B cell (primary cell): Measurements from ENCODE around the gene PANK2. TPM values are rescaled to one million over a fixed set of nuclear protein-coding genes. Genes with fewer than 3 reads are reported as not detected.

Source experiments
- ATAC-seq: fragments of 200-7000 bp; cut with Tn5 transposase; one replicate; pipeline ENCODE4 v1.10.0; 2021; ENCODE audit warnings: low read depth, mild to moderate bottlenecking, moderate number of reproducible peaks, moderate library complexity
- CTCF ChIA-PET: fragments of 350-600 bp; sonication (Branson Sonifier 250); formaldehyde crosslinking; loops from one replicate; lab custom pipeline; 2021; ENCODE audit warnings: antibody characterized with exemption, inconsistent platforms; lab: Charles Lee
- POLR2A ChIA-PET: fragments of 350-600 bp; sonication (Branson Sonifier 250); formaldehyde crosslinking; loops from one replicate; lab custom pipeline; 2021; ENCODE audit warnings: antibody characterized with exemption; lab: Charles Lee
- DNase-seq: peaks from one replicate; pipeline ENCODE4 v3.0.0; 2013
- H2AFZ ChIP-seq: 2 replicates; pipeline ENCODE4 v1.6.1; 2012; ENCODE audit warnings: mild to moderate bottlenecking, low read depth, low read length; ENCODE audit not compliant: insufficient read depth, poor library complexity, severe bottlenecking
- H3K27ac ChIP-seq, 2 donors: 1 replicate in 1 of 2; 2 replicates in 1 of 2; pipeline ENCODE4 v1.5.1; 2012 to 2013; ENCODE audit warnings: low read length in 2 of 2, mild to moderate bottlenecking in 2 of 2, moderate library complexity in 1 of 2
- H3K27me3 ChIP-seq, 4 experiments: fragments of 200-600 bp in 1 of 4; sonication (generic) in 1 of 4; replicated peaks in 1 of 4; 1 replicate in 2 of 4; 2 replicates in 2 of 4; pipeline versions ENCODE4 v1.6.1 to v1.7.0; 2013 to 2016; ENCODE audit warnings: low read length in 3 of 4, mild to moderate bottlenecking in 2 of 4, mixed read lengths in 1 of 4, moderate library complexity in 1 of 4; ENCODE audit not compliant: insufficient read depth in 4 of 4, control insufficient read depth in 3 of 4; ENCODE audit errors: control extremely low read depth in 1 of 4
- H3K36me3 ChIP-seq, 2 experiments: replicated peaks in 1 of 2; 1 replicate in 1 of 2; 2 replicates in 1 of 2; pipeline versions ENCODE4 v1.6.1 to v1.7.1; 2013; ENCODE audit warnings: low read length in 1 of 2; ENCODE audit not compliant: insufficient read depth in 2 of 2, control insufficient read depth in 1 of 2; ENCODE audit errors: control extremely low read depth in 1 of 2, extremely low read depth in 1 of 2
- H3K4me1 ChIP-seq, 2 donors: fragments of 200-600 bp in 1 of 2; sonication (generic) in 1 of 2; 1 replicate in 1 of 2; 2 replicates in 1 of 2; pipeline versions ENCODE4 v1.5.1 to v1.6.1; 2013 to 2017; ENCODE audit warnings: low read length in 2 of 2; ENCODE audit not compliant: control insufficient read depth in 2 of 2, insufficient read depth in 2 of 2
- H3K4me2 ChIP-seq: replicated peaks from 2 replicates; pipeline ENCODE3; 2012; ENCODE audit warnings: mild to moderate bottlenecking, low read depth, low read length; ENCODE audit not compliant: poor library complexity, severe bottlenecking
- H3K4me3 ChIP-seq, 5 experiments: fragments of 200-600 bp in 1 of 5; sonication (generic) in 1 of 5; 1 replicate in 3 of 5; 2 replicates in 2 of 5; pipeline versions ENCODE4 v1.5.1 to v1.7.0; 2011 to 2016; ENCODE audit warnings: low read length in 4 of 5, mild to moderate bottlenecking in 4 of 5, low read depth in 2 of 5, control low read depth in 1 of 5, moderate library complexity in 1 of 5; ENCODE audit not compliant: insufficient read depth in 1 of 5; ENCODE audit errors: control extremely low read depth in 1 of 5, extremely low read depth in 1 of 5
- H3K79me2 ChIP-seq: fragments of 200-600 bp; sonication (generic); one replicate; pipeline ENCODE4 v1.6.0; 2016; ENCODE audit warnings: low read length; ENCODE audit not compliant: control insufficient read depth, insufficient read depth
- H3K9ac ChIP-seq: fragments of 200-600 bp; sonication (generic); 2 replicates; pipeline ENCODE4 v1.6.1; 2017; ENCODE audit warnings: mild to moderate bottlenecking, low read length, moderate library complexity
- H3K9me3 ChIP-seq, 3 donors: one replicate each; pipeline versions ENCODE4 v1.6.1 to v1.7.1; 2013; ENCODE audit warnings: low read length in 2 of 3; ENCODE audit not compliant: control insufficient read depth in 2 of 3, insufficient read depth in 1 of 3; ENCODE audit errors: control extremely low read depth in 1 of 3
- H4K20me1 ChIP-seq: 2 replicates; pipeline ENCODE4 v1.6.0; 2012; ENCODE audit warnings: mild to moderate bottlenecking, low read length; ENCODE audit not compliant: insufficient read depth, control insufficient read depth, poor library complexity, severe bottlenecking
- H3K27ac Mint-ChIP-seq: one replicate; pipeline ENCODE4 v1.8.0; 2021; ENCODE audit warnings: mixed read lengths
- H3K27me3 Mint-ChIP-seq: one replicate; pipeline ENCODE4 v1.8.0; 2021; ENCODE audit warnings: mixed read lengths
- H3K4me1 Mint-ChIP-seq: one replicate; pipeline ENCODE4 v1.8.0; 2021; ENCODE audit warnings: mixed read lengths
- H3K4me3 Mint-ChIP-seq: one replicate; pipeline ENCODE4 v1.8.0; 2021; ENCODE audit warnings: mixed read lengths
- H3K9me3 Mint-ChIP-seq: one replicate; pipeline ENCODE4 v1.8.0; 2022; ENCODE audit warnings: mixed read lengths; ENCODE audit not compliant: insufficient read depth
- CTCF ChIP-seq: fragments of 200-600 bp; IDR thresholded peaks from one replicate; pipeline ENCODE4 v1.8.0; 2022; ENCODE audit warnings: antibody characterized with exemption, mild to moderate bottlenecking
- EZH2 ChIP-seq: IDR thresholded peaks from 2 replicates; pipeline ENCODE4 v1.6.1; 2012; ENCODE audit warnings: borderline replicate concordance, low read depth, mild to moderate bottlenecking, moderate library complexity, low read length; ENCODE audit not compliant: insufficient read depth, poor library complexity, severe bottlenecking
- WGBS: methylation state at CpG from one replicate; pipeline ENCODE4 v1.1.5; 2013; ENCODE audit warnings: missing lambda C conversion rate; ENCODE audit not compliant: insufficient coverage; 5-methylcytosine and 5-hydroxymethylcytosine counted together
- intact Hi-C: fragments of 100-400 bp; cut with micrococcal nuclease; formaldehyde crosslinking; loops from one replicate; pipeline ENCODE4 v1.10.0; 2022
- polyA plus RNA-seq: library from polyadenylated mRNA; depleted of rRNA; stranded (reverse); fragments of >200 nt; gene quantifications from 2 replicates; pipeline ENCODE4 v1.2.3, GENCODE V29; 2012
- total RNA-seq, 2 donors: library from RNA; stranded (reverse); fragments of 120-200 nt in 1 of 2; gene quantifications; 1 replicate in 1 of 2; 2 replicates in 1 of 2; pipeline versions ENCODE4 v1.2.3 to v1.2.4, GENCODE V29; 2013 to 2022

The PANK2 gene
- total and polyA plus RNA-seq, 2 donors (not counting 1 experiment from before 2014, with no cell fraction given) = 20.5 to 63.3 TPM

GRCh38 chr20:3901028-3901705, 12.0 kb downstream of the PANK2 start:
- ChIA-PET POLR2A (interaction anchor here (0.7 kb wide), 1 partner anchor 11 kb away, joined by 3 read pairs; no protein-coding TSS in a partner anchor), CTCF (no interaction called here)
- peak overlapping the region; percentile 29 to 72 for H3K27ac ChIP-seq
- TF ChIP-seq CTCF = no peak
- no peak for TF ChIP-seq EZH2
- ATAC-seq (peak; percentile 28), DNase-seq (no peak)
- H3K9me3 Mint-ChIP-seq = no peaks in the 10 kb centered on the region
- peaks cover 0 to 5% of the 10 kb centered on the region in 2 experiments for H3K36me3 ChIP-seq
- H3K4me3 ChIP-seq = peak overlapping the region in 1 of 5 experiments; percentile 25
- WGBS = no CpG with 5 or more reads among the region's 3 CpGs
- peaks cover 40 to 52% of the 10 kb centered on the region in 2 donors for H3K4me1 ChIP-seq
- H3K27me3 Mint-ChIP-seq = no peaks in the 10 kb centered on the region
- H3K9me3 ChIP-seq = no peaks in the 10 kb centered on the region
- H3K9ac ChIP-seq = peak overlapping the region; percentile 2
- peaks cover 71% of the 10 kb centered on the region for H3K4me1 Mint-ChIP-seq
- peak overlapping the region; percentile 40 for H3K4me2 ChIP-seq
- no peaks in the 10 kb centered on the region for H3K27me3 ChIP-seq
- no peak overlapping the region for H2AFZ ChIP-seq
- H3K27ac Mint-ChIP-seq = peak overlapping the region; percentile 54
- H3K79me2 ChIP-seq = peaks cover 100% of the 10 kb centered on the region
- H3K4me3 Mint-ChIP-seq = peak overlapping the region; percentile 55
- intact Hi-C loops = no loop called here
- H4K20me1 ChIP-seq = peaks cover 94% of the 10 kb centered on the region
